Esophagus squamous epithelium (tissue), 4 donors: Measurements from ENCODE around the gene RWDD3.

Experiments used
- POLR2A ChIP-seq, 4 donors: fragments of 450-650 bp; IDR thresholded peaks; one replicate each; pipeline ENCODE4 v1.6.1; 2017; ENCODE audit warnings: antibody characterized with exemption in 4 of 4, mild to moderate bottlenecking in 4 of 4, moderate library complexity in 3 of 4
- TF ChIP-seq, protein P1 (sequence below), 6 experiments: fragments of 450-650 bp in 4 of 6; fragments of 200-600 bp in 2 of 6; sonication (generic) in 2 of 6; IDR thresholded peaks; one replicate each; pipeline ENCODE4 v1.5.1; 2016 to 2019; ENCODE audit warnings: antibody characterized with exemption in 6 of 6, mild to moderate bottlenecking in 4 of 6, moderate library complexity in 4 of 6

DNA sequence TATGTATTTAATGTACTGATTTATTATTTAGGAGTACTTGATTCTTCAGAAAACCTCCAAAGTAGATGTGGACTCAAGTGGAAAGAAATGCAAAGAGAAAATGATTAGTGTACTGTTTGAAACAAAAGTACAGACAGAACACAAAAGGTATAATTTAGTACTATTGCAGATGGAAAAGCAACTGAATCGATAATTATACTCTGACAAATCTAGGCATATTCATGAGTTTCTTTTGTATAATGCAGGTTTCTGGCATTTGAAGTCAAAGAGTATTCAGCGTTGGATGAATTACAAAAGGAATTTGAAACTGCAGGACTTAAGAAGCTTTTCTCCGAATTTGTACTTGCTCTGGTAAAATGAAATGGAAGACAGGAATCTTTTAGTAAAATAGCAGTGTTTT lies 12.5 kb downstream of the RWDD3 start:
- TF ChIP-seq, protein P1, sequence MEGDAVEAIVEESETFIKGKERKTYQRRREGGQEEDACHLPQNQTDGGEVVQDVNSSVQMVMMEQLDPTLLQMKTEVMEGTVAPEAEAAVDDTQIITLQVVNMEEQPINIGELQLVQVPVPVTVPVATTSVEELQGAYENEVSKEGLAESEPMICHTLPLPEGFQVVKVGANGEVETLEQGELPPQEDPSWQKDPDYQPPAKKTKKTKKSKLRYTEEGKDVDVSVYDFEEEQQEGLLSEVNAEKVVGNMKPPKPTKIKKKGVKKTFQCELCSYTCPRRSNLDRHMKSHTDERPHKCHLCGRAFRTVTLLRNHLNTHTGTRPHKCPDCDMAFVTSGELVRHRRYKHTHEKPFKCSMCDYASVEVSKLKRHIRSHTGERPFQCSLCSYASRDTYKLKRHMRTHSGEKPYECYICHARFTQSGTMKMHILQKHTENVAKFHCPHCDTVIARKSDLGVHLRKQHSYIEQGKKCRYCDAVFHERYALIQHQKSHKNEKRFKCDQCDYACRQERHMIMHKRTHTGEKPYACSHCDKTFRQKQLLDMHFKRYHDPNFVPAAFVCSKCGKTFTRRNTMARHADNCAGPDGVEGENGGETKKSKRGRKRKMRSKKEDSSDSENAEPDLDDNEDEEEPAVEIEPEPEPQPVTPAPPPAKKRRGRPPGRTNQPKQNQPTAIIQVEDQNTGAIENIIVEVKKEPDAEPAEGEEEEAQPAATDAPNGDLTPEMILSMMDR (IDR thresholded peaks at IDR 0.05): no peak
- no peak for TF ChIP-seq POLR2A (IDR thresholded peaks at IDR 0.05)
